Measurements from ENCODE around the gene GPR161.
"Not testable (repeated sequence)": the region's sequence is repeated elsewhere in the genome, so short reads cannot be mapped to it uniquely, and the experiment has no call there.

GPR161 gene

GRCh38 chr1:168084396-168085231 lies 52.1 kb downstream of the GPR161 start:
- DNase-seq: peak; percentile 64

- DNase-seq: no peak
These were observed 53.0 kb downstream of the GPR161 start for GRCh38 chr1:168083456-168084325.

GRCh38 chr1:168082008-168082876 lies 54.5 kb downstream of the GPR161 start:
- DNase-seq: peak; percentile 63

GRCh38 chr1:168081373-168082007 lies 55.2 kb downstream of the GPR161 start:
- DNase-seq: no peak

- DNase-seq: no peak
These were observed 57.0 kb downstream of the GPR161 start for GRCh38 chr1:168079761-168080160.

GRCh38 chr1:168069384-168069783 lies 67.3 kb downstream of the GPR161 start:
- no peak for DNase-seq

DNA sequence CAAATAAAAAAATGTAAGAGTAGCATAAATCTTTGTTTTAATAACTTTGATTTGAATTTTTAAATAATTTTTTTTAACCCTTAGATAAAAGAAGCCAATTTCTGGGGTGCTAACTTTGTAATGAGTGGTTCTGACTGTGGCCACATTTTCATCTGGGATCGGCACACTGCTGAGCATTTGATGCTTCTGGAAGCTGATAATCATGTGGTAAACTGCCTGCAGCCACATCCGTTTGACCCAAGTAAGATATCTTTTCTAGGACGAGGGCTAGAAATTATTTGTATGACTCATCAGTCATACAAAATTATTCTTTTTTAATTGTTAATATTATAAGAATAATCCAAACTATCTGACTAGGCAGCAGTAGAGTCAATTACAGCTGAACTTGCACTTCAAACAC lies 71.2 kb downstream of the GPR161 start:
- no peak for DNase-seq

- no peak for DNase-seq
These were observed 72.5 kb downstream of the GPR161 start for GRCh38 chr1:168064216-168064615.

DNA sequence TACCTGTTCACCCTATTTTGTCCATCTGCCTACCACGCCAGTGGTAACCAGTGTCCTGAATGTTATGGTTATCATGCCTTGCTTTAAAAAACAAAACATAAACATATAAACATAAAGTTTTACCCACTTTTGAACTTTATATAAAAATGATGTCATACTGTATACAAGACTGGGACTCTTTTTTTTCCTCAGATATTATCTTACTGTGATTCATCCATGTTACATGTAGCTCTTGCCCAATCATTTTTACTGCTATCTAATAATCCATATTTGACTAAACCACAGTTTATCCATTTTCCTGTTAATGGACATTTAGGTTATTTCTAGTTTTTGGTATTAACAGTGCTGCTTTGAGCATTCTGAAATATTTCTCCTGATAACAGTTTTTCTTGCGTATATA lies 78.8 kb downstream of the GPR161 start:
- DNase-seq: no peak

- DNase-seq: no peak
These were observed 79.4 kb downstream of the GPR161 start for GRCh38 chr1:168057355-168057754.

- DNase-seq: not testable (repeated sequence)
These were observed 80.6 kb downstream of the GPR161 start for GRCh38 chr1:168056152-168056551.

GRCh38 chr1:168054117-168054516 lies 82.6 kb downstream of the GPR161 start:
- DNase-seq: no peak

DNA sequence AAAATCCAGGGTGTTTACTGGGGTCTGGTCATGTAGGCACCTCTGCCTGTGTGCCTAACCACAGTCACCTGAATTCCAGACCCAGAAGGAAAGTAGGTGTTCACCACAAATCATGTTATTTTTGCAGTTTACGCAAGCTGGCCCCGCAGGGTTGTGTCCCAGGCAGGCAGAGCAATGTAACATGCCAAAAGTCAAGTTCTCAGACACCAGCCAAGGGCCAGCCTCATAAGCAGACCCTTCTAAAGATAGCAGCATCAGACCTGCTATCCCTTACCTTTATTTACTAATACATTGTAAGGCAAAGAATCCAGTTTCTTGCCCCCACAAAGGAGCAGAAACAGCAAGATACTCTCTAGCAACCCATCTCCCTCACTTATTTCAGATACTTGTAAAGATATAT lies 83.0 kb downstream of the GPR161 start:
- no peak for DNase-seq

DNA sequence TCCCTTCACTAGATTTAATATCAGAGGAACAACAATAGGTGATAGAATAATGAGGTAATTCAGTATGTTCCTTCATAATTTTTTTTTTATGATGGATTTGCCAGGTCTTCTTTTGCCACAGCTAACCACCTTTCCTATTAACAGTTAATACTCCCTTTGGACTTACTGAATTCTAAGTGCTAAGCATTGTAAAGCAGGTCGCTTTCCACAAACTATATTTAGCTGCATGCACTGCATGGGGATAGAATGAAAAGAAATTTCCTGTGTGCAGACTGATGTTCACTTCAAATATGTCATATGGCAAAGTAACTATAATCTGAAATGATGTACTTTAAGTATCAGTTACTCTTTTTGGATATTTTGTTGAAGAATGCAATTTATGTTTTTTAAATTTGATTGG lies 85.8 kb downstream of the GPR161 start:
- DNase-seq: no peak

DNA sequence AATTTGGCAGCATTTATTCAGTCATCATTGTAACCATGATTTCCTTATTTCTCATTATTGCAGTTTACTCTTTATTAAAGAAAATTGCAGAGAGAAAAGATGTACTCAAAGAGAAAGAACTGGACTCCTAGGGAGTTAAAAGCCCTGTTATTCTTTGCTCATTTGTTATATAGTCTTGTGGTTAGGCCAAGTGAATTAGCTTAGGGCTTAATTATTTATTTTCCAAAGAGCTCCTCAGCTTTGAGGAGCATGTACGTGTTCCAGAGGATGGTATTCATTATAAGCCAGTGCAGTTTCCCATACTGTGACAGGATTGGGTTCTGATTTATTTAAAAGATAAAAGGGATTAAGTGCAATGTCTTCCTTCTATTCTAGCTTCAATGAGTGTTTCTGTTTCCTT lies 86.4 kb downstream of the GPR161 start:
- no peak for DNase-seq

GRCh38 chr1:168045311-168045710 lies 91.4 kb downstream of the GPR161 start:
- no peak for DNase-seq

GRCh38 chr1:168042362-168042761 lies 94.4 kb downstream of the GPR161 start:
- no peak for DNase-seq

- no peak for DNase-seq
These were observed 101.4 kb downstream of the GPR161 start for GRCh38 chr1:168035345-168035744.

- no peak for DNase-seq
These were observed 104.7 kb downstream of the GPR161 start for GRCh38 chr1:168032029-168032428.

DNA sequence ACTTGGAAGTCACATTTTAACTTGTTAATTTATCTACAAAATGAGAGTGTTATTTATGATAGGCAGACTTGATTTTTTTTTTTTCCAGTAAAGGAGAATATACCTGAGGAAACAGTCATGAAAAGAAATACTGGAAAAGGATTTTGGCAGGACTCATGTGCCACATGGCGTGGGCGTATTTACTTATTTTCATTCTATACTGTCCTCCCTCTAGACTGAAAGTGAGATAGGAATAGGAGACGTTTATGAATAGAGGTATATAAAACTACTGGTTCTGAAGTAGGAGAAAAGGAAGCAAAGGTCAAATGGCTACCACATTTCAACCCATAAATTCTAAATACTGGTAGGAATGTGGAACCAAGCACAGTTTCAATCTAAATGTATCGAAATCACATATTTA lies 105.1 kb downstream of the GPR161 start:
- no peak for DNase-seq

DNA sequence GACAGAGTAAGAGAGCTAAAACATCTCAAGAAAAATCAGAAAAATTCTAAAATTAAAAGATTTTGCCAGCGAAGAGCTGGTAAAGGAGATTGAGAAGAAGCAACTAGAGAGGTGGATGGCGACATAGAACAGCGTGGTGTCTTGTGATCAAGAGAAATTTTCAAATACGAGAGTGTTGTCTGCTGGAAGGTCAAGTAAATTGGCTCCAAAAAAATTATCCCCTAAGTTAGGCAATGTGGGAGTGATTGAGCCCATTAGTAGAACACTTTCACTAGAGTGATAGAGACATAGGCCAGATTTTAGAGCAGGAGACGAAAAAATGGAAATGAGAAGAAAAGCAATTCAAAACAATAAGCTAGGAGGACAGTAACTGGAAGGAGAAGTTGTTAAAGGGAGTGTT lies 105.5 kb downstream of the GPR161 start:
- no peak for DNase-seq
